HG02840 (cell line): Measurements from ENCODE around the gene FAAP20.
A peak's percentile ranks its signal among the peaks of the same experiment; 100 is the strongest.

ENCODE experiments used
- ATAC-seq: cut with Tn5 transposase; IDR thresholded peaks from one replicate; pipeline ENCODE4 v1.9.1; 2021; ENCODE audit warnings: mild to moderate bottlenecking, moderate library complexity, moderate number of reproducible peaks; ENCODE audit not compliant: unreplicated experiment, low FRiP score

Gene FAAP20

DNA sequence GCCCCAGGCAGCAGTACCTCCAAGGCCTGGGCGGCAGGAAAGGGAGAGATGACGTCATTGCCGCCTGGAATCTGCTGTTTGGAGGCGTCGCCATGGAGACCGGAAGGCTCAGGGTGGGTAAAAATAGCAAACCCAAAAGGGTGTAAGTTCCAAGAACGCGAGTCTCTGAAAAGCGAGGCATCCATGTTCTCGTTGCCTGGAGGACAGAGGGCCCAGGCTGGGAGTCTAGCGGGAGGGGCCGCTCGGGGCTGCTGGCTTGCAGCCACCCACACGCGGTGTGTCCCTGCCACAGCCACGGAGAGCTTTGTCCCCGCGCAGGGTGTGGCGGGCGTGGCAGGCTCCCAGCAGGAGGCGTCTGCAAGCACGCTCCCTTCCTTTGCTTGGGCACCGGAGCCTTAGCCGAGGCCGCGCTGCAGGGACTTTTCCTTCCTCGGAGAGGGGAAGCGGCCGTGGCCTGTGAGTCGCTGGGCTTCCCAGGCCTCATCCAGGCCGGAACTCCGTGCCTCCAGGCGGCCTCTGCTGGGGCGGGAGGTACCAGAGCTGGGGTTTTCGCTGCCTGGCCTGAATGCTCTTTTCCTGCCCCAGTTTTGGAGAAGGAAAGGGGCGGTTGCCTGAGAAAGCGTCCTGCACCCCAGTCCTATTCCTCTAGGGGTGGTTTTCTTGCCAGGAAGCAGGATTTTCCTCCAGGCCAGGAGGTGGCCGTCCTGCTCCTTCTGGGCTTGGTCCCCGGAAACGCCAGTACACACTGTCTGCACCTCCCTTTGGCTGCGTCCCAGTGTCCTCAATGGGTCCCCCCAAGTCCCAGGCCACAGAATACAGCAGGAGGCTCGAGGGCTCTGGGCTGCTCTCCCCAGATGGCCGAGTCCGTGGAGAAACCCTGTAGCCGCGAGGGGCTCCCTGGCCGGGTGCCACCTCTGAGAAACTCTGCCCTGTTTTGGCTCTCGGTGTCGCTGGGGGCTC, 18.2 kb upstream of the FAAP20 start:
- no peak for ATAC-seq

GRCh38 chr1:2212274-2212531, 17.6 kb upstream of the FAAP20 start:
- no peak for ATAC-seq

DNA sequence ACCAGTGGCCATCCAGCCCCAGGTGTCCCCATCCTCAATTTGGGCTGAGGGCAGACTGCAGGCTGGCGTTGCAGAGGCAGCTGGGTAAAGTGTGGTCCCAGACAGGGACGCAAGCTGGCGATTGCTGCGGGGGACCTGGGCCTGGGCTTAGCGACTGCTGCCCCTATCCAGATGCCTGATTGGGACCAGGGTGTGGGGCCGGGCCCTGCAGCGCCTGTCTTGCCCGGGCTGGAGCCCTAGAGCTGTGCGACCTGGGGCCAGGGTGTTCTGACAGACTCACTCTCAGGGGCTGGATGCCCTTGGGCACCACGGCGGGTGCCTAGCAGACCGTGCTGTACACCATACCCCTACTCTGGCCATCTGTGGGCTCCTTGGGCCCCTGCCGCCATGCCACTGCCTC, 16.2 kb upstream of the FAAP20 start:
- no peak for ATAC-seq

DNA sequence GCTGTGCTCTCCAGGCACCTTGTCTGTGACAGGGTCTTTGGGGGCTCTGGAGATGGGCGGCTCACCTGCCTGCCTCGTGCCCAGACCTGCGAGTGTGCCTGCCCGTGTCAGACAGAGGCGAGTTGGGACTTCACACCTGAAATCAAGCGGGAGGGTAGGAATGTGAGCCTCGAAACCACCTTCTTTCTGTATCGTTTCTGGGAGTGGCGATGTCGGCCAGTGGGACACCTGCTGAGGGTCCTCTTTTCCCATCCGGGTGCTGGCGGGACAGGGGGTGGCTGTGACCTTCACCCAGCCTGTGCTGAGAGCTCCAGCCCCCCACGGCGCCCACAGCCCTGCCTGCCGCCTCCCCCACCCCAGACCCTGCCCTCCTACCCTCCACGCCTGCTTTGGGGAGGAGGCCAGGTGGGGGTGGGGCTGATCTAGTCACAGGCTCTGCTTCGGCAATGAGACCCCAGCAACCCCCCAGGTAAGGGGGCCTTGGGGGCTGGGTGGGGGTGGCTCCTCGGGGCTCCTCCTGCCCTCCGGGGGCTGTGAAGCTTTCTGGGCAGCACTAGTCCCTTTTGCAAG, 15.6 kb upstream of the FAAP20 start:
- no peak for ATAC-seq

GRCh38 chr1:2209400-2210083, 15.0 kb upstream of the FAAP20 start:
- ATAC-seq: no peak

GRCh38 chr1:2208309-2209239, 14.0 kb upstream of the FAAP20 start:
- ATAC-seq: no peak

DNA sequence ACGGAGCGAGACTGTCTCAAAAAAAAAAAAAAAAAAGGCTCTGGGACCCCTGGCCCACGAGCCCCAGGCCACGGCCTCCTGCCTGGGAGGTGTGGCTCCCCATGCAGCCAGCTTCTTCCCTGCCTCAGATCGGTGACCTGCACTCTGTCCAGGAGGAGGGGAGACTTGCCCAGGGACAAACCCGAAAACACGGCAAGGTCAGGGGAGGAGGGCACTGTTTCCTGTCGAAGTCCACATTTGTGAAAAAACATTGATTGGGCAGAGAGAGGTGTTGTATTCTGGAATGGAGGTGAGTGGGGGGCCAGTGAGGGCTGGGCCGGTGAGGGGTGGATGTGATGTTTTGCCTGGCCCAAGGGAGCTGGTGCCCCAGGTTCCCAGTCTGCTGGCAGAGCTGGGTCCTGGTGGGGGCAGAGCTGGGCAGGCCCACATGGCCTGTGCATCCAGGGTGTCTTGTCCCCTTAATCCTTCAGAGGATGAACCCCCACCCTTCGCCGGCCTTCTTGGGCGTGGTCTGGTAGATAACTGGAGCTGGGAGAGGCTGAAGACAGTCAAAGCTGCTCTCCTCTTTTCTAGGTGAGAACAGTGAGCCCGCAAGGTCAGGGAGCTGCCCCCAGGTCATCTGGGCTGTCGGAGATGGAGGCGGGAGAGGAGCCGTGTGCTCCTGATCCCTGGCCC, 12.4 kb upstream of the FAAP20 start:
- ATAC-seq: no peak

DNA sequence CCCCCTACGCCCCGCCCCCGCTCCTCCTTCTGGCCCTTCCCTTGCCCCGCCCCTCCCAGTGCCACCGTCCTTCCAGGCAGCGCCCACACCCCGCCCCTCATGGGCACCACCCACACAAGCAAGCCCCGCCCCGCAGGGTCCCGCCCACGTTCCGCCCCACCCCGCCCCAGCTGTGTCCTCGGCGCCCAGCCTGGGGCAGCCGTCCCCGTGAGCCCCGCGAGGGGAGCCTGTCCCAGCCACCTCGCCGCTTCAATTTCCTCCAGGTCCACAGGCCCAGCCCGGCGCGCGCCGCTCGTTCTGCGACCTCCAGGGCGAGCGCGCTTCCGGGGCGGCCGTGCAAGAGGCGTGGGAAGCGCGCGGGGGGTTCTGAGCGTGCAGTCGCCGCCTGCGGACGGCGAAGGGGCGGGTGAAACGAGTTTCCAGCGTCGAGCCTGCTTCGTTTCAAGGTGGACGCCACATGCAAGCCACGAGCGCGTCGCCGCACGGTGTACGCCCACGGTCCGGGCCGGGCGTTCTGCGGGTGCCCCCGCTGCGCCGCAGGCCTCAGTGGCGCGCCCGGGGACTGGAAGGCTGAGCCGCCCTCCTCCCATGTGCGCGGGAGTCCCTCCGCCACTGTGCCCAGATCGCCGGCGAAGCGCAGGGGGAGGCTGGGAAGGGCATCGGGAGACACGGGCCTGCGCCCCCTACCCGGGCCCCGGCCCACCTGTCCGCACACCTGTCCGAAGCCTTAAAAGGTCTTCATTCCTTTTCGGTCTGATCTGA, 10.8 kb upstream of the FAAP20 start:
- peak; percentile 58 for ATAC-seq

DNA sequence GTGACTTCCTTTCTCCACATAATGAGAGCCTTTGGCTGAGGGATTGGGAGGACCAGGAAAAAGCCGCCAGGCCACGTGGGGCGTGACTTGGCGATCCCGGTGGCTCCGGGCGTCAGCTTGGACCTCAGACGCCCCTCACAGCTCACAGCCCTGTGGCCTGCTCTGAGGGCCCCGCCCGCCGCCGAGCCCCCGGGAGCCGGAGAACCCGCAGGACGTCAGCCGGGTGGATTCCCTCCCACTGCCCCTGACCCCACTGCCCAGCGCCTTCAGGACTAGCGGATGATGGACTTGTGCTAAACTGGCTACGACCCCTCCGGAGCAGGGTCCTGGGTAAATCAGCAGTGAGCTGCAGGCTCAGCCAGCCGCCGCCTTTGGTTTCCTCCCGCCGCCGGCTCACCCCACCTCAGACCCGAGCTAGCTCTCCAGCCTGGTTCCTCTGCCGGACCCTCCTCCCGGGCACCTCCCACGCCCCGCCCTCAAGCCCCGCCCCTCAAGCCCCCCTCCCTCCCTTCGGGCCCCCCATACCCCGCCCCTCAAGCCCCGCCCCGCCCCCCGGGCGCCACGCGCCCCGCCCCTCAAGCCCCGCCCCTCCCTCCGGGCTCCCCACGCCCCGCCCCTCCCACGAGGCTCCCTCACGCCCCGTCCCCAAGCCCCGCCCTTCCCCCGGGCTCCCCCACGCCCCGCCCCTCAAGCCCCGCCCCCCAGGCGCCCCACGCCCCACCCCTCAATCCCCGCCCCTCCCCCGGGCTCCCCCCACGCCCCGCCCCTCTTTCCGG, 10.0 kb upstream of the FAAP20 start:
- ATAC-seq: no peak

DNA sequence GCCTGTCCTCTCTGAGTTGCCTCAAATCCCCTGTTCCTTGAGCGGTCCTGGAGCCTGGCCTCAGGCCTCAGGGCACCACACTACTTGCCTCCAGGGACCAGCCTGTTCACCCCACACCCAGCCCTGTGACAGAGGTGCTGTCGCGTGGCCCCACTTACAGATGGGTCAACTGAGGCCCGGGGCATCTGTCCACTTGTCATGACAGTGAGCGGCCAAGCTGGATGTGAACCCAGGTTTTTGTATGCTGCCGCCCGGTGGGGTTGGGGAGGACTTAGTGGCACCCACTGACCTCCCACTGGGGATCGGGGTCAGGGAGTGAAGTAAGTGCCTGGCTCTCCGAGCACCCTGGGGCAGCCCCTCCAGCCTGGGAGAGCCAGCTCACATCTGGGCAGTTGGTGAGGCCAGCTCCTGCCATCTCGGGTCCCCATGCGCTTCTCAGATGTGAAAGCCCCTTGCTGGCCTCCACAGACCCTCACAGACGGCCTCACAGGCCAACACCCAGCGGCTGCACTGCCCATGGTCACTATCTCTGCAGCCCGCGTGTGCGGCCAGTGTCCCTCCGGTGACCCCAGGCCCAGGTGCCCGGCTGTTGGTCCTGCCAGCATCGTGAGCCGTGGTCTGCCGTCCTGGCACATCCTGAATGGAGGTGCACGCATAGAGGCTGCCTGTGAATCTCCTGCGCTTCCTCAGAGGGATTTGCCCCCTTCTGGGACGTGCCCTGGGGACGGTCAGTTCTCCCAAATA, 9.3 kb upstream of the FAAP20 start:
- ATAC-seq: no peak

- ATAC-seq: no peak
Observed at GRCh38 chr1:2202843-2203601, 8.4 kb upstream of the FAAP20 start.

- no peak for ATAC-seq
Observed at GRCh38 chr1:2202008-2202575, 7.5 kb upstream of the FAAP20 start.

DNA sequence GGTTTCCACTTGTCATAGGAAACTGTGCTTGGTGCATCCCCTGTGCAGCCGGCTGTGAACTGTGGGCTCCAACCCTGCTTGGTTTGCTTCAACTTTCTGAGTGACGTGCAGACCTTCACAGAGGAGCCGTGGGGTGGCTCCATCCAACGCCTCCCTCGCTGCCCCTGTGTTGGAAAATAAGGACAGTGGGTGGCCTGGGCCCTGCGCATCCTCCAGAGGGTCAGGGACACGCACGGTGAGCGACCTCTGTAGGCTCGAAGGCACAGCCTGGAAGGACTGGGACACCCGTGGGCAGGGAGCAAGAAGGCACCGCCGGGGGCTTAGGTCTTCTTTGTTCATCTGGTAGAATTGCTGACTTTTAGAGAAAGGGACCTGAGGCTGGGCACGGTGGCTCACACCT, 6.5 kb upstream of the FAAP20 start:
- ATAC-seq: no peak

- no peak for ATAC-seq
Observed at GRCh38 chr1:2200308-2200943, 5.9 kb upstream of the FAAP20 start.

DNA sequence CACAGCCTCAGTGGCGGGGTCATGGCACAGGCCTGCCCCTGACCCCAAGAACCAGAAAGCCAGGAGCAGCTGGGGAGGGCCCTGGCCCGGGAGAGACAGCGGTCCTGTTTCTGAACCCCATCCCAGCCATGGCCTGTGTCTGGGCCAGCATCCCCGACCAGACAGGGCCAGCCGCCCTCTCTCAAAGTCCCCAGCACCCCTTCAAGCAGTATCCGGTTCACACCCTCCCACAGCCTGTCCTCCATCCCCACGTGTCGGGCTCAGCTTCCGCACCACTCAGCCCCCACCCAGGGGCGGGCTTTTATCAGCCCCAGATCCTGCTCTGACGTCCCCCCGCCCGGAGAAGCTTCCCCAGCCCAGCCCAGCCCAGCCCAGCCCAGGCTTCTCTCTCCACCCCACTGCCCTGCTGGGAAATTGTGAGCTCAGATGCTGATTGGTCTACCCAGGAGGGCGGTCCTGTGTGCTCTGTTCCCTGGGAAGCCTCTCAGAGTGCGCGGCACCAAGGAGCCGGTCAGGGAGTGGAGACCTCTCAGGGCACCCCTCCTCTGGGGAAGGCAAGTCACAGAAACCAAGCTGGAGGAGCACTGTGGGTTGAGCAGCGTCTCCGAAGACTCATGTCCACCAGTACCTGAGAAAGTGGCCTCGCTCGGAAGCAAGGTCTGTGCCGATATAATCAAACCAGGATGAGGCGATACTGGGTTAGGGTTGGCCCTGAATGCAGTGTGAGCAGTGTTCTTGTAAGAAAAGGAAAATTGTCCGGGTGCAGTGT, 4.7 kb upstream of the FAAP20 start:
- no peak for ATAC-seq

DNA sequence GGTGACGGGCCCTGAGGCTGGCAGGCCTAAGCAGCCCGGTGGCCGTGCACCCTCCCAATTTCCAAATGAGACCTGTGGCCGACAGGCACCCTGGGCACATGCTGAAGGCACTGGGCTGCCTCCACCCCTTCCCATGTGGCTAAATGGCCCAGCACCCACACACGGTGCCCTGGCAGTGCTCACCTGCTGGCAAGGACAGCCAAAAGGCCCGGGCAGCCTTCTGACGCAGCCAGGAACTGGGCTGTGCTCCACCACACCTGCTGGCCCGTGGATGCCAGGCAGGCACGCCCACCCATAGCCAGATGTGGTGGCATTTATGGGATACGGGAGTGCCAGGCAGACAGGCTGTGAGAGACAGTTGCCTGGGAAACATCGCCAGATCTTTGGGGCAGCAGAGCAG, 4.0 kb upstream of the FAAP20 start:
- ATAC-seq: no peak
